ENCODE measurements around the gene ZP3. TPM values are rescaled to one million over a fixed set of nuclear protein-coding genes. Genes with fewer than 3 reads are reported as not detected.

Gene ZP3
- polyA plus RNA-seq, 3 donors, result 4.3 to 12.1 (median 10.4) TPM

- H3K9me3 Mint-ChIP-seq, result peaks cover 0 to 2% (median 0%) of the 10 kb centered on the region in 7 donors
- no peak for DNase-seq
- Histone ChIP-seq H3K36me3 (replicated peaks in 1 of 2; ENCODE audit: control insufficient read depth in 1 of 2, insufficient read depth in 2 of 2, low read length in 2 of 2) (no peaks in the 10 kb centered on the region), H3K27ac (ENCODE audit: low read depth in 1 of 2, low read length in 2 of 2) (no peak overlapping the region), H3K4me1 (ENCODE audit: control insufficient read depth in 1 of 2, insufficient read depth in 2 of 2, low read length in 2 of 2) (peaks cover 59 to 62% of the 10 kb centered on the region in 2 donors), H4K20me1 (ENCODE audit: insufficient read depth, low read length) (no peaks in the 10 kb centered on the region), H3K79me2 (ENCODE audit: insufficient read depth, low read length) (no peaks in the 10 kb centered on the region), H3K9ac (ENCODE audit: insufficient read depth, low read length, poor library complexity, severe bottlenecking) (no peak overlapping the region), H2AFZ (ENCODE audit: insufficient read depth, low read depth, low read length, poor library complexity, severe bottlenecking) (no peak overlapping the region), H3K9me3 (replicated peaks in 1 of 2; ENCODE audit: control insufficient read depth in 1 of 2, insufficient read depth in 1 of 2, low read length in 2 of 2) (no peaks in the 10 kb centered on the region), H3K27me3 (ENCODE audit: control insufficient read depth in 2 of 2, insufficient read depth in 2 of 2, low read length in 2 of 2) (no peaks in the 10 kb centered on the region), H3K4me2 (replicated peaks; ENCODE audit: extremely low read depth, low read length, poor library complexity, severe bottlenecking) (no peak overlapping the region), H3K4me3 (replicated peaks in 1 of 3; ENCODE audit: low read depth in 2 of 3, low read length in 3 of 3) (no peak overlapping the region)
- no peaks in the 10 kb centered on the region for H3K36me3 Mint-ChIP-seq
- TF ChIP-seq CTCF (IDR thresholded peaks at IDR 0.05), result no peak
- 63% methylated on average over 7 of the region's 9 CpGs for WGBS (ENCODE audit: insufficient coverage)
- intact Hi-C loops (cut with micrococcal nuclease), result no loop called here
- H3K4me1 Mint-ChIP-seq, result peaks cover 55% of the 10 kb centered on the region
- peak overlapping the region in 3 of 7 donors; percentile 2 to 61 (median 26) for H3K27ac Mint-ChIP-seq
- peaks cover 0 to 10% (median 1%) of the 10 kb centered on the region in 3 donors for H3K27me3 Mint-ChIP-seq (ENCODE audit: low read depth in 3 of 3)
- H3K4me3 Mint-ChIP-seq, result no peak overlapping the region
Observed at GRCh38 chr7:76377186-76377918, 47.4 kb upstream of the ZP3 start.

GRCh38 chr7:76380623-76380966 lies 44.2 kb upstream of the ZP3 start:
- Mint-ChIP-seq H3K27me3 (ENCODE audit: low read depth in 3 of 3) (peaks cover 0 to 6% (median 0%) of the 10 kb centered on the region in 3 donors), H3K4me1 (peaks cover 42% of the 10 kb centered on the region), H3K27ac (peak overlapping the region; percentile 88 to 95 (median 91)), H3K36me3 (no peaks in the 10 kb centered on the region), H3K9me3 (peaks cover 0 to 3% (median 0%) of the 10 kb centered on the region in 7 donors), H3K4me3 (peak overlapping the region; percentile 56 to 68)
- H3K4me1 ChIP-seq (ENCODE audit: control insufficient read depth in 1 of 2, insufficient read depth in 2 of 2, low read length in 2 of 2), result peaks cover 44 to 48% of the 10 kb centered on the region in 2 donors
- peak overlapping the region; percentile 79 for H2AFZ ChIP-seq (ENCODE audit: insufficient read depth, low read depth, low read length, poor library complexity, severe bottlenecking)
- H3K9me3 ChIP-seq (replicated peaks in 1 of 2; ENCODE audit: control insufficient read depth in 1 of 2, insufficient read depth in 1 of 2, low read length in 2 of 2), result no peaks in the 10 kb centered on the region
- no peak for TF ChIP-seq CTCF (IDR thresholded peaks at IDR 0.05)
- no peaks in the 10 kb centered on the region for H3K36me3 ChIP-seq (replicated peaks in 1 of 2; ENCODE audit: control insufficient read depth in 1 of 2, insufficient read depth in 2 of 2, low read length in 2 of 2)
- peak overlapping the region; percentile 59 for H3K4me2 ChIP-seq (replicated peaks; ENCODE audit: extremely low read depth, low read length, poor library complexity, severe bottlenecking)
- peak overlapping the region; percentile 83 to 91 for H3K27ac ChIP-seq (ENCODE audit: low read depth in 1 of 2, low read length in 2 of 2)
- H3K79me2 ChIP-seq (ENCODE audit: insufficient read depth, low read length), result no peaks in the 10 kb centered on the region
- H3K27me3 ChIP-seq (ENCODE audit: control insufficient read depth in 2 of 2, insufficient read depth in 2 of 2, low read length in 2 of 2), result no peaks in the 10 kb centered on the region
- WGBS (ENCODE audit: insufficient coverage), result 90% methylated on average over 2 of the region's 7 CpGs
- no peak overlapping the region for H3K9ac ChIP-seq (ENCODE audit: insufficient read depth, low read length, poor library complexity, severe bottlenecking)
- intact Hi-C loops (cut with micrococcal nuclease), result no loop called here
- no peak for DNase-seq
- H3K4me3 ChIP-seq (replicated peaks in 1 of 3; ENCODE audit: low read depth in 2 of 3, low read length in 3 of 3), result peak overlapping the region in 2 of 3 experiments; percentile 19 to 67
- no peaks in the 10 kb centered on the region for H4K20me1 ChIP-seq (ENCODE audit: insufficient read depth, low read length)
